GM12865 (cell line): ENCODE data around the gene APOBEC3C.
"Not testable (repeated sequence)": the region's sequence is repeated elsewhere in the genome, so short reads cannot be mapped to it uniquely, and the experiment has no call there.

Experiments
- DNase-seq: peaks from one replicate; pipeline ENCODE4 v3.0.0; 2010; ENCODE audit warnings: low read depth
- H3K4me3 ChIP-seq: 2 replicates; pipeline ENCODE4 v1.5.1; 2011; ENCODE audit warnings: mild to moderate bottlenecking, low read depth, low read length, control low read depth
- TF ChIP-seq, protein P1 (sequence below): IDR thresholded peaks from 2 replicates; pipeline ENCODE4 v1.5.1; 2011; ENCODE audit warnings: low read length, control low read depth, low read depth, inconsistent platforms; ENCODE audit not compliant: insufficient read depth; ENCODE audit errors: missing control alignments

Gene APOBEC3C

GRCh38 chr22:39003165-39003638 lies 10.9 kb upstream of the APOBEC3C start:
- peak; percentile 93 for DNase-seq
- TF ChIP-seq, protein P1, sequence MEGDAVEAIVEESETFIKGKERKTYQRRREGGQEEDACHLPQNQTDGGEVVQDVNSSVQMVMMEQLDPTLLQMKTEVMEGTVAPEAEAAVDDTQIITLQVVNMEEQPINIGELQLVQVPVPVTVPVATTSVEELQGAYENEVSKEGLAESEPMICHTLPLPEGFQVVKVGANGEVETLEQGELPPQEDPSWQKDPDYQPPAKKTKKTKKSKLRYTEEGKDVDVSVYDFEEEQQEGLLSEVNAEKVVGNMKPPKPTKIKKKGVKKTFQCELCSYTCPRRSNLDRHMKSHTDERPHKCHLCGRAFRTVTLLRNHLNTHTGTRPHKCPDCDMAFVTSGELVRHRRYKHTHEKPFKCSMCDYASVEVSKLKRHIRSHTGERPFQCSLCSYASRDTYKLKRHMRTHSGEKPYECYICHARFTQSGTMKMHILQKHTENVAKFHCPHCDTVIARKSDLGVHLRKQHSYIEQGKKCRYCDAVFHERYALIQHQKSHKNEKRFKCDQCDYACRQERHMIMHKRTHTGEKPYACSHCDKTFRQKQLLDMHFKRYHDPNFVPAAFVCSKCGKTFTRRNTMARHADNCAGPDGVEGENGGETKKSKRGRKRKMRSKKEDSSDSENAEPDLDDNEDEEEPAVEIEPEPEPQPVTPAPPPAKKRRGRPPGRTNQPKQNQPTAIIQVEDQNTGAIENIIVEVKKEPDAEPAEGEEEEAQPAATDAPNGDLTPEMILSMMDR: peak; percentile 69

GRCh38 chr22:39007177-39007576 lies 6.9 kb upstream of the APOBEC3C start:
- DNase-seq: no peak
- TF ChIP-seq, protein P1: no peak
- H3K4me3 ChIP-seq: no peak overlapping the region

More at GRCh38 chr22:39003165-39003638, 10.9 kb upstream of the APOBEC3C start:
- no peak overlapping the region for H3K4me3 ChIP-seq

DNA sequence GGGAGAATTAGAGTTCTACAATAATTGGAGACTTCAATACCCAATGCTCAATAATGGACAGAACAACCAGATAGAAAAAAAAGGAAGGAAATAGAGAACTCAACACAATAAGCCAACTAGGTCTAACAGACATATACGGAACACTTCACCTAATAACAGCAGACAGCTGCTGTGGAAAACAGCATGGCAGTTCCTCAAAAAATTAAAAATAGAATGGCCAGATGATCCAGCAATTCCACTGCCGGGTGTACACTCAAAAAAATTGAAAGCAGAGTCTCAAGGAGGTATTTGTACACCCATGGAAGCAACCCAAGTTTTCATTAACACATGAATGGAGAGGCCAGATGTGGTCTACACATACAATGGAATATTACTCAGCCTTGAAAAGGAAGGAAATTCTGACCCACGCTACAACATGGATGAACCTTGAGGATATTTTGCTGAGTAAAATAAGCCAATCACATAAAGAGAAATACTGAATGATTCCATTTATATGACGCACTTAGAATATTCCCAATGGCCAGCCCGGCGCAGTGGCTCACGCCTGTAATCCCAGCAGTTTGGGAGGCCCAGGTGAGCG lies 5.7 kb upstream of the APOBEC3C start:
- DNase-seq, H3K4me3 ChIP-seq: not testable (repeated sequence)

DNA sequence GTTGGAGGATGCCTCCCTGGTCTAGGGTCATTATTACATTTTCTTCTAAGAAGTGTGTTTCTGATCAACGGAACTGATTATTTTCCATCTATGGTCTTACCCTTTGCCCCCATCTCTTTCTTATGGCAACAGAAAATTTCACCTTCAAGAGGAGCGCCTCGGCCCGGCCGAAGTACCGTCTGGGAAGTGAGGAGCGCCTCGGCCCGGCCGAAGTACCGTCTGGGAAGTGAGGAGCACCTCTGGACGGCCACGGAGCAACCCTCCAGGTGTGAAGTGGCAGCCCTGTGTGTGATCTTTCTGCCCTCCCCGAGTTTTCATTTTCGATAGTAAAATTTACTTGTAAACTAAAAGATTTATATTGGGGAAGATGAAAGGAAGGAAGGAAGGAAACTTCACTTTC lies 3.1 kb upstream of the APOBEC3C start:
- TF ChIP-seq, protein P1: no peak
- DNase-seq: no peak
- H3K4me3 ChIP-seq: no peak overlapping the region

DNA sequence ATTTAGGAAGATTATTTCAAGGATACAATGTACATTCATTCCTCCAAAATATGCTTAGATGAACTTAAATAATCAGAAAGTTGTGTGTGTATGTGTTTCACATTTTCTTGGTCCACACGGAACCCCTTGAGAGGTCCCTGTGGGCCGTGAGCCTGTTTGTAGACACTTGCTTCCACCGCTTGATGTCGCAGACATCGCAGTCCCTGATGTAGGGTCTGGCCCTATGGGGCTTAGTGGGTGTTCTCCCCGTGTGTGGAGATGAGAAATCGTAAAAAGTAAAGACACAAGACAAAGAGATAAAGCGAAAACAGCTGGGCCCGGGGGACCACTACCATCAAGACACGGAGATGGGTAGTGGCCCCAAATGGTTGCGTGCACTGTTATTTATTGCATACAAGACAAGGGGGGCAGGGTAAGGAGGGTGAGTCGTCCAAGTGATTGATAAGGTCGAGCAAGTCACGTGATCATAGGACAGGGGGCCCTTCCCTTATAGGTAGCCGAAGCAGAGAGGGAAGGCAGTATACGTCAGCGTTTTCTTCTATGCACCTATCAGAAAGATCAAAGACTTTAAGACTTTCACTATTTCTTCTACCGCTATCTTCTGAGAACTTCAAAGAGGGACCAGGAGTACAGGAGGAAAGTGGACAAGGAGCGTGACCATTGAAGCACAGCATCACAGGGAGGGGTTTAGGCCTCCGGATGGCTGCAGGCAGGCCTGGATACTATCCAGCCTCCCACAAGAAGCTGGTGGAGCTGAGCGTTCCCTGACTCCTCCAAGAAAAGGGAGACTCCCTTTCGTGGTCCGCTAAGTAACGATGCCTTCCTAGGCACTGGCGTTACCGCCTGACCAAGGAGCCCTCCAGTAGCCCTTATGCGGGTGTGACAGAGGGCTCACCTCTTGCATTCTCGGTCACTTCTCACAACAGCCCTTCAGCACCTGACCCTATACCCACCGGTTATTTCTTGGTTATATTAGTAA lies 1.2 kb upstream of the APOBEC3C start:
- H3K4me3 ChIP-seq: peak overlapping the region; percentile 99; the same call in 1 of the 2 replicates
- TF ChIP-seq, protein P1: no peak
- no peak for DNase-seq

GRCh38 chr22:39013561-39013941 lies 506 bp upstream of the APOBEC3C start:
- DNase-seq: not testable (repeated sequence)
- H3K4me3 ChIP-seq: peak overlapping the region; percentile 99

DNA sequence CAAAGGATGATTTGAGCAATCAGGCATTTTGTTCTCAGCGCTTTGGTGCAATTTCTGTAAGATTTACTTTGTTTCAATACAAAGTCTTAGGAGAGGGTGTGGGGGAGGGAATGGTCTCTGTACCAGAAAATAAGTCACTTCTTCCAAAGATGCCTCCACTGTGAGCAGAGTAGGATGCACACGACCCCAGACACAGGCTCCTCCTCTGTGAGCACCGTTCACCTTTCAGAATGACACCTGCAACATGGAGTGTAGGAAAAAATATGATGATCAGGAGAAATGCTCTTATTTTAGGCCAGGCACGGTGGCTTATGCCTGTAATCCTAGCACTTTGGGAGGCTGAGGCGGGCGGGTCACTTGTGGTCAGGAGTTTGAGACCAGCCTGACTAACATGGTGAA lies 665 bp downstream of the APOBEC3C start:
- DNase-seq: peak; percentile 37
- peak overlapping the region; percentile 99 for H3K4me3 ChIP-seq

- TF ChIP-seq, protein P1: no peak
- no peak for DNase-seq
- H3K4me3 ChIP-seq: no peak overlapping the region
Observed at GRCh38 chr22:39016592-39016991, 2.5 kb downstream of the APOBEC3C start.
